Fibroblast of upper back skin (primary cell): Measurements from ENCODE around the gene HSPB6.
"Not testable (repeated sequence)": the region's sequence is repeated elsewhere in the genome, so short reads cannot be mapped to it uniquely, and the experiment has no call there.

ENCODE experiments used
- DNase-seq: peaks from one replicate; pipeline ENCODE4 v3.0.0-alpha.2; 2013

Gene HSPB6

GRCh38 chr19:35785339-35785627 is 28.5 kb upstream of the HSPB6 start:
- no peak for DNase-seq

- no peak for DNase-seq
Observed at GRCh38 chr19:35784503-35785338, 27.9 kb upstream of the HSPB6 start.

GRCh38 chr19:35783469-35784434 is 26.9 kb upstream of the HSPB6 start:
- no peak for DNase-seq

GRCh38 chr19:35782589-35782988 is 25.8 kb upstream of the HSPB6 start:
- DNase-seq = no peak

GRCh38 chr19:35781650-35782049 is 24.8 kb upstream of the HSPB6 start:
- DNase-seq = no peak

- no peak for DNase-seq
Observed at GRCh38 chr19:35780717-35781116, 23.9 kb upstream of the HSPB6 start.

GRCh38 chr19:35780058-35780457 is 23.2 kb upstream of the HSPB6 start:
- DNase-seq = no peak

GRCh38 chr19:35779033-35779432 is 22.2 kb upstream of the HSPB6 start:
- no peak for DNase-seq

GRCh38 chr19:35777961-35778360 is 21.1 kb upstream of the HSPB6 start:
- DNase-seq = no peak

- no peak for DNase-seq
Observed at GRCh38 chr19:35777086-35777841, 20.4 kb upstream of the HSPB6 start.

GRCh38 chr19:35776102-35776788 is 19.4 kb upstream of the HSPB6 start:
- no peak for DNase-seq

GRCh38 chr19:35775298-35776101 is 18.7 kb upstream of the HSPB6 start, which contains the start of gene ARHGAP33:
Gene ARHGAP33, plus strand, starts transcription at chr19:35775564. Its CDS starts 95 bp downstream, at chr19:35775659.
- peak; percentile 97 for DNase-seq

- DNase-seq = no peak
Observed at GRCh38 chr19:35775046-35775297, 18.1 kb upstream of the HSPB6 start.

- no peak for DNase-seq
Observed at GRCh38 chr19:35774274-35775045, 17.6 kb upstream of the HSPB6 start.

- no peak for DNase-seq
Observed at GRCh38 chr19:35773020-35773806, 16.4 kb upstream of the HSPB6 start.

- not testable (repeated sequence) for DNase-seq
Observed at GRCh38 chr19:35772362-35772761, 15.5 kb upstream of the HSPB6 start.

- no peak for DNase-seq
Observed at GRCh38 chr19:35768082-35768421, 11.2 kb upstream of the HSPB6 start.

GRCh38 chr19:35767288-35768081 is 10.7 kb upstream of the HSPB6 start:
- DNase-seq = no peak

GRCh38 chr19:35766571-35767104 is 9.8 kb upstream of the HSPB6 start:
- no peak for DNase-seq
